ENCODE measurements around the gene TK1. TPM values are rescaled to one million over a fixed set of nuclear protein-coding genes. Genes with fewer than 3 reads are reported as not detected.

The TK1 gene
- total RNA-seq, 1 experiment from 2014 or later = 133 TPM

DNA sequence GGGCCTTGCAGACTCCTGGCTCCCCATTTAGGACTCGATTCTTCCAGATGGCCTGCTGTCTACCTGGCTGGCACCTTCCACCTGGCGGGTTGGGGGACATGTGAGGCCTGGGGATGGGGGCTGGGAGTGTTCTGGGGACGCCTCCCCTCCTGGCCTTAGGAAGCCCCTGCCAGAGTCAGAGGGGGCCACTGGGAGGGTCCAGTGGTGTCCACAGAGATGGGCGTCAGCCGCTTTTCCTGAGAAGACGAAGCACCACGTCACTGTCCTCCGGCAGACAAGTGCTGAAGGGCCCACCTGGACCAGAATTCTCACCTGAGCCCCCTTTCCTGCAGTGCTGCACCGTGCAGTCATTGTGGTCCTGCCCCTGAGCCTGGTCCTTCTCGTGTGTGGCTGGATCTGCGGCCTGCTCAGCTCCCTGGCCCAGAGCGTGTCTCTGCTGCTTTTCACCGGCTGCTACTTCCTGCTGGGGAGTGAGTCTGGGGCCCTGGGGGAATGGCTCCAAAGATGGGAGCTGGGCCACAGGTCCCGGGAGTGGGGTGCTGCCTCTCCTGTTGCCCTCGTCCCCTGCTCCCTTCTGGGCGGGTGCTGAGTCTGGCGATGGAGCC lies 47.5 kb upstream of the TK1 start:
- no peak for DNase-seq (ENCODE audit: low spot score)
- no peaks in the 10 kb centered on the region for H3K9me3 ChIP-seq (ENCODE audit: low read depth, low read length, poor library complexity, severe bottlenecking)
- H3K4me1 ChIP-seq (ENCODE audit: insufficient read depth, low read length, poor library complexity, severe bottlenecking) = no peaks in the 10 kb centered on the region
- no TSS peak for BruUV-seq (replicated peaks)
- no peak overlapping the region for H3K27ac ChIP-seq (ENCODE audit: low read depth, low read length, poor library complexity, severe bottlenecking)
- ChIA-PET CTCF (no interaction called here), POLR2A (ENCODE audit: low non-redundant PET) (no interaction called here)
- no peak overlapping the region for H3K4me3 ChIP-seq (ENCODE audit: low read depth, low read length, poor library complexity, severe bottlenecking)
- H3K27me3 ChIP-seq (replicated peaks; ENCODE audit: insufficient read depth, low read depth, low read length, poor library complexity) = peaks cover 20% of the 10 kb centered on the region
- no peak for TF ChIP-seq EZH2 (IDR thresholded peaks at IDR 0.05; ENCODE audit: borderline replicate concordance, low read depth, low read length, poor library complexity, severe bottlenecking)
- TF ChIP-seq, protein P1, sequence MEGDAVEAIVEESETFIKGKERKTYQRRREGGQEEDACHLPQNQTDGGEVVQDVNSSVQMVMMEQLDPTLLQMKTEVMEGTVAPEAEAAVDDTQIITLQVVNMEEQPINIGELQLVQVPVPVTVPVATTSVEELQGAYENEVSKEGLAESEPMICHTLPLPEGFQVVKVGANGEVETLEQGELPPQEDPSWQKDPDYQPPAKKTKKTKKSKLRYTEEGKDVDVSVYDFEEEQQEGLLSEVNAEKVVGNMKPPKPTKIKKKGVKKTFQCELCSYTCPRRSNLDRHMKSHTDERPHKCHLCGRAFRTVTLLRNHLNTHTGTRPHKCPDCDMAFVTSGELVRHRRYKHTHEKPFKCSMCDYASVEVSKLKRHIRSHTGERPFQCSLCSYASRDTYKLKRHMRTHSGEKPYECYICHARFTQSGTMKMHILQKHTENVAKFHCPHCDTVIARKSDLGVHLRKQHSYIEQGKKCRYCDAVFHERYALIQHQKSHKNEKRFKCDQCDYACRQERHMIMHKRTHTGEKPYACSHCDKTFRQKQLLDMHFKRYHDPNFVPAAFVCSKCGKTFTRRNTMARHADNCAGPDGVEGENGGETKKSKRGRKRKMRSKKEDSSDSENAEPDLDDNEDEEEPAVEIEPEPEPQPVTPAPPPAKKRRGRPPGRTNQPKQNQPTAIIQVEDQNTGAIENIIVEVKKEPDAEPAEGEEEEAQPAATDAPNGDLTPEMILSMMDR (conservative IDR thresholded peaks at IDR 0.05; ENCODE audit: low read depth, low read length) = no peak
- H3K36me3 ChIP-seq (ENCODE audit: insufficient read depth, low read length, poor library complexity, severe bottlenecking) = no peaks in the 10 kb centered on the region
- intact Hi-C loops (cut with micrococcal nuclease; ENCODE audit: unreplicated experiment) = no loop called here

DNA sequence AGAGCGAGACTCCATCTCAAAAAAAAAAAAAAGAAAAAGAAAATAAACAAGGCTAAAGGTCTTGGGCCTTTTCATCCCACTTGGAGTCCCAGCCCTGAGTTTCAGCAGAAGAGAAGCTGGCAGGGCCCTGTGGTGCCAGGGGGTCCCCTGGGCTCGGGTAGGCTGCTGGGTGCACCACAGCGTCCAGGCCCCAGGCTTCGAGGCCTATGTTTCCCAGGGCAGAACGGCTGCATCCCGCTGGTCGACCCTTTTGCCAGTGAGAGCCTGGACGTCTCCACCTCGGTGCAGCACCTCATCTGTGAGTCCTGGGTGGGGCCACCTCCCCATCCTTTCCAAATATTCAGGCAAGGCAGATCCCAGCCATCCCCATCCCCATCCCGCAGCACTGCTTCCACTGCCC lies 46.8 kb upstream of the TK1 start:
- ChIA-PET POLR2A (ENCODE audit: low non-redundant PET) (no interaction called here), CTCF (interaction anchor here (0.6 kb wide), 1 partner anchor 18 kb away, joined by 4 read pairs; no protein-coding TSS in a partner anchor)
- no peak for DNase-seq (ENCODE audit: low spot score)

DNA sequence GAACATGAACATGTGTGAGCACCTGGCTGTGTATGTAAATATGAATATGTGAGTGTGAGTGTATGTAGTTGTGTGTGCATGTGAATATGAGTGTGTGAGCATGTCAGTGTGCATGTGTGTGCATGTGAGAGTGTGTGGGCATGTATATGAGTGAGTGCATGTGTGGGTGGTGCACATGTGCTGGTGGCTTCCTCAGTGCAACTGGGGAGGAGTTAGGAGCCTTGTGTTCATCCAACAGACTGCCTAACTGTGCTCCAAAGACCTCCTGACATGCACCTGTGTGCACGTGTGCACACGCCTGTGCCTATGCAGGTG lies 46.0 kb upstream of the TK1 start:
- intact Hi-C loops (cut with micrococcal nuclease; ENCODE audit: unreplicated experiment) = no loop called here
- POLR2A ChIA-PET (ENCODE audit: low non-redundant PET) = no interaction called here

More for the DNA sequence above, 46.8 kb upstream of the TK1 start:
- H3K9me3 ChIP-seq (ENCODE audit: low read depth, low read length, poor library complexity, severe bottlenecking) = no peaks in the 10 kb centered on the region
- peaks cover 20% of the 10 kb centered on the region for H3K27me3 ChIP-seq (replicated peaks; ENCODE audit: insufficient read depth, low read depth, low read length, poor library complexity)
- no peak overlapping the region for H3K27ac ChIP-seq (ENCODE audit: low read depth, low read length, poor library complexity, severe bottlenecking)
- TF ChIP-seq, protein P1 (conservative IDR thresholded peaks at IDR 0.05; ENCODE audit: low read depth, low read length) = no peak
- TF ChIP-seq EZH2 (IDR thresholded peaks at IDR 0.05; ENCODE audit: borderline replicate concordance, low read depth, low read length, poor library complexity, severe bottlenecking) = no peak
- no peaks in the 10 kb centered on the region for H3K36me3 ChIP-seq (ENCODE audit: insufficient read depth, low read length, poor library complexity, severe bottlenecking)
- H3K4me1 ChIP-seq (ENCODE audit: insufficient read depth, low read length, poor library complexity, severe bottlenecking) = no peaks in the 10 kb centered on the region
- no TSS peak for BruUV-seq (replicated peaks)
- no peak overlapping the region for H3K4me3 ChIP-seq (ENCODE audit: low read depth, low read length, poor library complexity, severe bottlenecking)
- intact Hi-C loops (cut with micrococcal nuclease; ENCODE audit: unreplicated experiment) = no loop called here

More for the DNA sequence above, 46.0 kb upstream of the TK1 start:
- CTCF ChIA-PET = interaction anchor here (0.6 kb wide), 1 partner anchor 19 kb away, joined by 4 read pairs; no protein-coding TSS in a partner anchor
- DNase-seq (ENCODE audit: low spot score) = no peak
- peaks cover 20% of the 10 kb centered on the region for H3K27me3 ChIP-seq (replicated peaks; ENCODE audit: insufficient read depth, low read depth, low read length, poor library complexity)
- no peak overlapping the region for H3K27ac ChIP-seq (ENCODE audit: low read depth, low read length, poor library complexity, severe bottlenecking)
- H3K36me3 ChIP-seq (ENCODE audit: insufficient read depth, low read length, poor library complexity, severe bottlenecking) = no peaks in the 10 kb centered on the region
- H3K4me1 ChIP-seq (ENCODE audit: insufficient read depth, low read length, poor library complexity, severe bottlenecking) = no peaks in the 10 kb centered on the region
- no TSS peak for BruUV-seq (replicated peaks)
- H3K9me3 ChIP-seq (ENCODE audit: low read depth, low read length, poor library complexity, severe bottlenecking) = no peaks in the 10 kb centered on the region
- TF ChIP-seq, protein P1 (conservative IDR thresholded peaks at IDR 0.05; ENCODE audit: low read depth, low read length) = no peak
- TF ChIP-seq EZH2 (IDR thresholded peaks at IDR 0.05; ENCODE audit: borderline replicate concordance, low read depth, low read length, poor library complexity, severe bottlenecking) = no peak
- no peak overlapping the region for H3K4me3 ChIP-seq (ENCODE audit: low read depth, low read length, poor library complexity, severe bottlenecking)

Measured in A673 (cell line).